GM23338 (cell line): ENCODE measurements around the gene DMD. TPM values are rescaled to one million over a fixed set of nuclear protein-coding genes. Genes with fewer than 3 reads are reported as not detected.

Experiments
- ATAC-seq: fragments of 200-7000 bp; cut with Tn5 transposase; 3 replicates; pipeline ENCODE4 v1.9.1; 2020
- DNase-seq: peaks from one replicate; pipeline ENCODE4 v3.0.0-alpha.2; 2015; ENCODE audit warnings: low spot score
- H2AFZ ChIP-seq: fragments of 200-600 bp; sonication (generic); 2 replicates; pipeline ENCODE4 v1.8.0; 2016; ENCODE audit warnings: antibody characterized with exemption, mild to moderate bottlenecking, moderate library complexity
- H3F3A ChIP-seq: fragments of 200-600 bp; sonication (generic); replicated peaks from 2 replicates; pipeline ENCODE4 v1.8.0; 2017; ENCODE audit warnings: antibody characterized with exemption, mixed run types, low read depth
- H3K27ac ChIP-seq: fragments of 200-600 bp; sonication (generic); 2 replicates; pipeline ENCODE4 v1.6.1; 2016; ENCODE audit warnings: low read depth
- H3K27me3 ChIP-seq: fragments of 200-600 bp; sonication (generic); 2 replicates; pipeline ENCODE4 v1.8.0; 2016; ENCODE audit warnings: mild to moderate bottlenecking, mixed run types, moderate library complexity; ENCODE audit not compliant: insufficient read depth
- H3K36me3 ChIP-seq: fragments of 200-600 bp; sonication (generic); 2 replicates; pipeline ENCODE4 v1.8.0; 2016; ENCODE audit warnings: mild to moderate bottlenecking; ENCODE audit not compliant: insufficient read depth
- H3K4me1 ChIP-seq: fragments of 200-600 bp; sonication (generic); 2 replicates; pipeline ENCODE4 v1.8.0; 2016; ENCODE audit warnings: mild to moderate bottlenecking, moderate library complexity; ENCODE audit not compliant: insufficient read depth
- H3K4me2 ChIP-seq: fragments of 200-600 bp; sonication (generic); 2 replicates; pipeline ENCODE4 v1.7.1; 2017; ENCODE audit warnings: mixed run types
- H3K4me3 ChIP-seq: fragments of 200-600 bp; sonication (generic); 2 replicates; pipeline ENCODE4 v1.6.1; 2016; ENCODE audit warnings: mixed run types
- H3K79me2 ChIP-seq: fragments of 200-600 bp; sonication (generic); replicated peaks from 2 replicates; pipeline ENCODE4 v1.8.0; 2017; ENCODE audit warnings: mild to moderate bottlenecking; ENCODE audit not compliant: insufficient read depth
- H3K9me2 ChIP-seq: fragments of 200-600 bp; sonication (generic); 2 replicates; pipeline ENCODE4 v1.8.0; 2017; ENCODE audit not compliant: insufficient read depth
- H4K20me1 ChIP-seq: fragments of 200-600 bp; sonication (generic); replicated peaks from 2 replicates; pipeline ENCODE4 v1.8.0; 2017; ENCODE audit warnings: mild to moderate bottlenecking; ENCODE audit not compliant: insufficient read depth
- H3K27ac Mint-ChIP-seq: 2 replicates; pipeline ENCODE4 v1.8.0; 2020; ENCODE audit warnings: inconsistent platforms, mild to moderate bottlenecking, moderate library complexity, mixed read lengths
- H3K27me3 Mint-ChIP-seq: 3 replicates; pipeline ENCODE4 v1.8.0; 2022; ENCODE audit warnings: low read depth, mild to moderate bottlenecking, moderate library complexity, mixed read lengths, inconsistent platforms; ENCODE audit not compliant: insufficient read depth, poor library complexity
- H3K36me3 Mint-ChIP-seq: 3 replicates; pipeline ENCODE4 v1.8.0; 2021; ENCODE audit warnings: low read depth, mild to moderate bottlenecking, inconsistent platforms, moderate library complexity, mixed read lengths
- H3K4me1 Mint-ChIP-seq: 3 replicates; pipeline ENCODE4 v1.8.0; 2020; ENCODE audit warnings: mild to moderate bottlenecking, inconsistent platforms, mixed read lengths
- H3K4me3 Mint-ChIP-seq: 3 replicates; pipeline ENCODE4 v1.8.0; 2021; ENCODE audit warnings: moderate library complexity, mild to moderate bottlenecking, inconsistent platforms, mixed read lengths
- H3K9me3 Mint-ChIP-seq: 3 replicates; pipeline ENCODE4 v1.8.0; 2020; ENCODE audit warnings: moderate library complexity, mild to moderate bottlenecking, inconsistent platforms, mixed read lengths
- CREB1 ChIP-seq: fragments of 250-450 bp; sonication (Bioruptor Pico); IDR thresholded peaks from 2 replicates; pipeline ENCODE4 v1.5.0; 2020; ENCODE audit warnings: low read depth, mild to moderate bottlenecking, moderate library complexity
- ETS1 ChIP-seq: IDR thresholded peaks from 2 replicates; pipeline ENCODE4 v1.6.1; 2016; ENCODE audit warnings: antibody characterized with exemption
- EZH2phosphoT487 ChIP-seq: fragments of 200-600 bp; sonication (generic); IDR thresholded peaks from one replicate; pipeline ENCODE4 v1.8.1; 2018; ENCODE audit warnings: antibody characterized with exemption; ENCODE audit not compliant: unreplicated experiment
- JUNB ChIP-seq: IDR thresholded peaks from one replicate; pipeline ENCODE4 v1.6.1; 2016; ENCODE audit warnings: antibody characterized with exemption; ENCODE audit not compliant: unreplicated experiment
- NANOG ChIP-seq: IDR thresholded peaks from 2 replicates; pipeline ENCODE4 v1.6.1; 2016; ENCODE audit warnings: antibody characterized with exemption, borderline replicate concordance
- POLR2AphosphoS5 ChIP-seq: IDR thresholded peaks from 2 replicates; pipeline ENCODE4 v1.6.1; 2016; ENCODE audit warnings: antibody characterized with exemption, low read depth
- REST ChIP-seq: IDR thresholded peaks from one replicate; pipeline ENCODE4 v1.6.1; 2018; ENCODE audit warnings: antibody characterized with exemption; ENCODE audit not compliant: unreplicated experiment
- STAT1 ChIP-seq: IDR thresholded peaks from one replicate; pipeline ENCODE4 v1.6.1; 2016; ENCODE audit warnings: antibody characterized with exemption; ENCODE audit not compliant: unreplicated experiment
- ZNF331 ChIP-seq: fragments of 250-450 bp; sonication (Bioruptor Pico); IDR thresholded peaks from 2 replicates; pipeline ENCODE4 v1.5.0; 2020; ENCODE audit warnings: low read depth, mild to moderate bottlenecking, moderate library complexity
- polyA plus RNA-seq: library from polyadenylated mRNA; unstranded; fragments of >200 nt; fragmentation: Nextera tagmentation; extraction: Ambion mirVana; gene quantifications from 2 replicates; pipeline ENCODE4 v1.2.1, GENCODE V29; 2016
- total RNA-seq: library from RNA; depleted of rRNA; stranded (reverse); fragments of >200 nt; shearing (Covaris generic); gene quantifications from 2 replicates; pipeline ENCODE4 v1.2.3, GENCODE V29; 2014
- TF ChIP-seq, protein P1 (sequence below): fragments of 250-450 bp; sonication (Bioruptor Pico); IDR thresholded peaks from 2 replicates; pipeline ENCODE4 v1.5.0; 2020; ENCODE audit warnings: mild to moderate bottlenecking, moderate library complexity
- TF ChIP-seq, protein P2 (sequence below), 2 experiments: fragments of 200-600 bp in 1 of 2; sonication (generic) in 1 of 2; conservative IDR thresholded peaks; 2 replicates each; pipeline versions ENCODE4 v1.5.1 to v1.6.1; 2016 to 2017; ENCODE audit warnings: antibody characterized with exemption in 2 of 2, low read depth in 2 of 2, mild to moderate bottlenecking in 2 of 2, moderate library complexity in 1 of 2

DMD gene
- total and polyA plus RNA-seq, 2 experiments from 2014 or later: 4.5 to 7.6 TPM

- no peak overlapping the region for H3K4me3 ChIP-seq
- H3K36me3 ChIP-seq: no peaks in the 10 kb centered on the region
- H3K27ac ChIP-seq: no peak overlapping the region
- ATAC-seq: no peak
- no peak overlapping the region for H3K4me2 ChIP-seq
- Mint-ChIP-seq H3K27ac (no peak overlapping the region), H3K4me1 (no peaks in the 10 kb centered on the region), H3K9me3 (no peaks in the 10 kb centered on the region), H3K4me3 (no peak overlapping the region), H3K27me3 (no peaks in the 10 kb centered on the region), H3K36me3 (no peaks in the 10 kb centered on the region)
- no peaks in the 10 kb centered on the region for H3K4me1 ChIP-seq
- H3F3A ChIP-seq: no peaks in the 10 kb centered on the region
- H3K27me3 ChIP-seq: no peaks in the 10 kb centered on the region
- no peak for DNase-seq
- no peak overlapping the region for H2AFZ ChIP-seq
- TF ChIP-seq CREB1: no peak
- TF ChIP-seq, protein P1, sequence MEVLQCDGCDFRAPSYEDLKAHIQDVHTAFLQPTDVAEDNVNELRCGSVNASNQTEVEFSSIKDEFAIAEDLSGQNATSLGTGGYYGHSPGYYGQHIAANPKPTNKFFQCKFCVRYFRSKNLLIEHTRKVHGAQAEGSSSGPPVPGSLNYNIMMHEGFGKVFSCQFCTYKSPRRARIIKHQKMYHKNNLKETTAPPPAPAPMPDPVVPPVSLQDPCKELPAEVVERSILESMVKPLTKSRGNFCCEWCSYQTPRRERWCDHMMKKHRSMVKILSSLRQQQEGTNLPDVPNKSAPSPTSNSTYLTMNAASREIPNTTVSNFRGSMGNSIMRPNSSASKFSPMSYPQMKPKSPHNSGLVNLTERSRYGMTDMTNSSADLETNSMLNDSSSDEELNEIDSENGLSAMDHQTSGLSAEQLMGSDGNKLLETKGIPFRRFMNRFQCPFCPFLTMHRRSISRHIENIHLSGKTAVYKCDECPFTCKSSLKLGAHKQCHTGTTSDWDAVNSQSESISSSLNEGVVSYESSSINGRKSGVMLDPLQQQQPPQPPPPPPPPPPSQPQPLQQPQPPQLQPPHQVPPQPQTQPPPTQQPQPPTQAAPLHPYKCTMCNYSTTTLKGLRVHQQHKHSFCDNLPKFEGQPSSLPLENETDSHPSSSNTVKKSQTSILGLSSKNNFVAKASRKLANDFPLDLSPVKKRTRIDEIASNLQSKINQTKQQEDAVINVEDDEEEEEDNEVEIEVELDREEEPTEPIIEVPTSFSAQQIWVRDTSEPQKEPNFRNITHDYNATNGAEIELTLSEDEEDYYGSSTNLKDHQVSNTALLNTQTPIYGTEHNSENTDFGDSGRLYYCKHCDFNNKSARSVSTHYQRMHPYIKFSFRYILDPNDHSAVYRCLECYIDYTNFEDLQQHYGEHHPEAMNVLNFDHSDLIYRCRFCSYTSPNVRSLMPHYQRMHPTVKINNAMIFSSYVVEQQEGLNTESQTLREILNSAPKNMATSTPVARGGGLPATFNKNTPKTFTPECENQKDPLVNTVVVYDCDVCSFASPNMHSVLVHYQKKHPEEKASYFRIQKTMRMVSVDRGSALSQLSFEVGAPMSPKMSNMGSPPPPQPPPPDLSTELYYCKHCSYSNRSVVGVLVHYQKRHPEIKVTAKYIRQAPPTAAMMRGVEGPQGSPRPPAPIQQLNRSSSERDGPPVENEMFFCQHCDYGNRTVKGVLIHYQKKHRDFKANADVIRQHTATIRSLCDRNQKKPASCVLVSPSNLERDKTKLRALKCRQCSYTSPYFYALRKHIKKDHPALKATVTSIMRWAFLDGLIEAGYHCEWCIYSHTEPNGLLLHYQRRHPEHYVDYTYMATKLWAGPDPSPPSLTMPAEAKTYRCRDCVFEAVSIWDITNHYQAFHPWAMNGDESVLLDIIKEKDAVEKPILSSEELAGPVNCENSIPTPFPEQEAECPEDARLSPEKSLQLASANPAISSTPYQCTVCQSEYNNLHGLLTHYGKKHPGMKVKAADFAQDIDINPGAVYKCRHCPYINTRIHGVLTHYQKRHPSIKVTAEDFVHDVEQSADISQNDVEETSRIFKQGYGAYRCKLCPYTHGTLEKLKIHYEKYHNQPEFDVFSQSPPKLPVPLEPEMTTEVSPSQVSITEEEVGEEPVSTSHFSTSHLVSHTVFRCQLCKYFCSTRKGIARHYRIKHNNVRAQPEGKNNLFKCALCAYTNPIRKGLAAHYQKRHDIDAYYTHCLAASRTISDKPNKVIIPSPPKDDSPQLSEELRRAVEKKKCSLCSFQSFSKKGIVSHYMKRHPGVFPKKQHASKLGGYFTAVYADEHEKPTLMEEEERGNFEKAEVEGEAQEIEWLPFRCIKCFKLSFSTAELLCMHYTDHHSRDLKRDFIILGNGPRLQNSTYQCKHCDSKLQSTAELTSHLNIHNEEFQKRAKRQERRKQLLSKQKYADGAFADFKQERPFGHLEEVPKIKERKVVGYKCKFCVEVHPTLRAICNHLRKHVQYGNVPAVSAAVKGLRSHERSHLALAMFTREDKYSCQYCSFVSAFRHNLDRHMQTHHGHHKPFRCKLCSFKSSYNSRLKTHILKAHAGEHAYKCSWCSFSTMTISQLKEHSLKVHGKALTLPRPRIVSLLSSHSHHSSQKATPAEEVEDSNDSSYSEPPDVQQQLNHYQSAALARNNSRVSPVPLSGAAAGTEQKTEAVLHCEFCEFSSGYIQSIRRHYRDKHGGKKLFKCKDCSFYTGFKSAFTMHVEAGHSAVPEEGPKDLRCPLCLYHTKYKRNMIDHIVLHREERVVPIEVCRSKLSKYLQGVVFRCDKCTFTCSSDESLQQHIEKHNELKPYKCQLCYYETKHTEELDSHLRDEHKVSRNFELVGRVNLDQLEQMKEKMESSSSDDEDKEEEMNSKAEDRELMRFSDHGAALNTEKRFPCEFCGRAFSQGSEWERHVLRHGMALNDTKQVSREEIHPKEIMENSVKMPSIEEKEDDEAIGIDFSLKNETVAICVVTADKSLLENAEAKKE (CRISPR knock-in tag): no peak
- TF ChIP-seq EZH2phosphoT487: no peak
- TF ChIP-seq ZNF331 (CRISPR knock-in tag): no peak
- H4K20me1 ChIP-seq: no peaks in the 10 kb centered on the region
- no peaks in the 10 kb centered on the region for H3K9me2 ChIP-seq
- no peaks in the 10 kb centered on the region for H3K79me2 ChIP-seq
Measured at GRCh38 chrX:31931225-31931624, 1280.1 kb downstream of the DMD start.

DNA sequence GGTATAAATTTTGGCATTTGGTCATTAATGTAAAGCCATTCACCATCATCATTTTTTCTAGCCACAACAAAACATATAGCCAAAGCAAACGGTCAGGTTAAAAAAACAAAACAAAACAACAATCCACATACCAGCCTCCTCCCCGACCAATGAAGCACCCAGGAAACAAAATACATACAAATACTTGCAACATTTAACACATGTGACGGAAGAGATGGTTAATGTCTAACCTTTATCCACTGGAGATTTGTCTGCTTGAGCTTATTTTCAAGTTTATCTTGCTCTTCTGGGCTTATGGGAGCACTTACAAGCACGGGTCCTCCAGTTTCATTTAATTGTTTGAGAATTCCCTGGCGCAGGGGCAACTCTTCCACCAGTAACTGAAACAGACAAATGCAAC lies 1282.0 kb downstream of the DMD start:
- no peak overlapping the region for H3K27ac ChIP-seq
- H3K79me2 ChIP-seq: no peaks in the 10 kb centered on the region
- Mint-ChIP-seq H3K4me3 (no peak overlapping the region), H3K9me3 (no peaks in the 10 kb centered on the region), H3K36me3 (no peaks in the 10 kb centered on the region), H3K27me3 (no peaks in the 10 kb centered on the region), H3K27ac (no peak overlapping the region), H3K4me1 (no peaks in the 10 kb centered on the region)
- H3K27me3 ChIP-seq: no peaks in the 10 kb centered on the region
- no peaks in the 10 kb centered on the region for H3K9me2 ChIP-seq
- H4K20me1 ChIP-seq: no peaks in the 10 kb centered on the region
- H3K4me3 ChIP-seq: no peak overlapping the region
- DNase-seq (no peak), ATAC-seq (no peak)
- no peaks in the 10 kb centered on the region for H3K36me3 ChIP-seq
- no peaks in the 10 kb centered on the region for H3F3A ChIP-seq
- H3K4me1 ChIP-seq: no peaks in the 10 kb centered on the region
- H2AFZ ChIP-seq: no peak overlapping the region
- H3K4me2 ChIP-seq: no peak overlapping the region
- no peak for TF ChIP-seq NANOG
- TF ChIP-seq, protein P2, sequence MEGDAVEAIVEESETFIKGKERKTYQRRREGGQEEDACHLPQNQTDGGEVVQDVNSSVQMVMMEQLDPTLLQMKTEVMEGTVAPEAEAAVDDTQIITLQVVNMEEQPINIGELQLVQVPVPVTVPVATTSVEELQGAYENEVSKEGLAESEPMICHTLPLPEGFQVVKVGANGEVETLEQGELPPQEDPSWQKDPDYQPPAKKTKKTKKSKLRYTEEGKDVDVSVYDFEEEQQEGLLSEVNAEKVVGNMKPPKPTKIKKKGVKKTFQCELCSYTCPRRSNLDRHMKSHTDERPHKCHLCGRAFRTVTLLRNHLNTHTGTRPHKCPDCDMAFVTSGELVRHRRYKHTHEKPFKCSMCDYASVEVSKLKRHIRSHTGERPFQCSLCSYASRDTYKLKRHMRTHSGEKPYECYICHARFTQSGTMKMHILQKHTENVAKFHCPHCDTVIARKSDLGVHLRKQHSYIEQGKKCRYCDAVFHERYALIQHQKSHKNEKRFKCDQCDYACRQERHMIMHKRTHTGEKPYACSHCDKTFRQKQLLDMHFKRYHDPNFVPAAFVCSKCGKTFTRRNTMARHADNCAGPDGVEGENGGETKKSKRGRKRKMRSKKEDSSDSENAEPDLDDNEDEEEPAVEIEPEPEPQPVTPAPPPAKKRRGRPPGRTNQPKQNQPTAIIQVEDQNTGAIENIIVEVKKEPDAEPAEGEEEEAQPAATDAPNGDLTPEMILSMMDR (conservative IDR thresholded peaks at IDR 0.05; ENCODE audit: low read depth in 2 of 2): no peak
- TF ChIP-seq POLR2AphosphoS5: no peak
- TF ChIP-seq REST: no peak
- TF ChIP-seq STAT1: no peak
- TF ChIP-seq JUNB: no peak
- TF ChIP-seq ETS1: no peak
